HEK293 (cell line): Measurements from ENCODE around the gene JPH3.

Experiments
- IKZF3 ChIP-seq: fragments of 450-650 bp; IDR thresholded peaks from 2 replicates; pipeline ENCODE4 v1.5.0; 2018; ENCODE audit warnings: missing biosample characterization, mild to moderate bottlenecking, missing genetic modification characterization, moderate library complexity
- KLF10 ChIP-seq: fragments of 450-650 bp; IDR thresholded peaks from 2 replicates; pipeline ENCODE4 v1.5.1; 2018; ENCODE audit warnings: missing biosample characterization, mild to moderate bottlenecking, missing genetic modification characterization
- KLF17 ChIP-seq: fragments of 450-650 bp; formaldehyde crosslinking; IDR thresholded peaks from 2 replicates; pipeline ENCODE4 v1.5.1; 2016; ENCODE audit warnings: missing biosample characterization, missing genetic modification characterization
- KLF8 ChIP-seq: fragments of 450-650 bp; formaldehyde crosslinking; IDR thresholded peaks from 2 replicates; pipeline ENCODE4 v1.5.1; 2016; ENCODE audit warnings: missing biosample characterization, missing genetic modification characterization
- OSR2 ChIP-seq: fragments of 450-650 bp; formaldehyde crosslinking; IDR thresholded peaks from 2 replicates; pipeline ENCODE4 v1.5.1; 2016; ENCODE audit warnings: missing biosample characterization, missing genetic modification characterization
- PRDM1 ChIP-seq: fragments of 450-650 bp; formaldehyde crosslinking; IDR thresholded peaks from 2 replicates; pipeline ENCODE4; 2016; ENCODE audit warnings: missing biosample characterization, missing genetic modification characterization
- SCRT2 ChIP-seq: fragments of 450-650 bp; formaldehyde crosslinking; IDR thresholded peaks from 2 replicates; pipeline ENCODE4 v1.5.1; 2016; ENCODE audit warnings: missing biosample characterization, missing genetic modification characterization
- WT1 ChIP-seq: fragments of 450-650 bp; formaldehyde crosslinking; IDR thresholded peaks from 2 replicates; pipeline ENCODE4 v1.5.1; 2016; ENCODE audit warnings: missing biosample characterization, missing genetic modification characterization
- YY2 ChIP-seq: fragments of 450-650 bp; formaldehyde crosslinking; IDR thresholded peaks from 2 replicates; pipeline ENCODE4 v1.5.1; 2016; ENCODE audit warnings: missing biosample characterization, missing genetic modification characterization
- ZBTB10 ChIP-seq: fragments of 450-650 bp; formaldehyde crosslinking; IDR thresholded peaks from 2 replicates; pipeline ENCODE4 v1.5.1; 2016; ENCODE audit warnings: missing biosample characterization, missing genetic modification characterization
- ZBTB17 ChIP-seq: fragments of 450-650 bp; formaldehyde crosslinking; IDR thresholded peaks from 2 replicates; pipeline ENCODE4 v1.5.1; 2016; ENCODE audit warnings: missing biosample characterization, missing genetic modification characterization
- ZNF214 ChIP-seq: fragments of 450-650 bp; formaldehyde crosslinking; IDR thresholded peaks from 2 replicates; pipeline ENCODE4 v1.5.1; 2017; ENCODE audit warnings: missing biosample characterization, mild to moderate bottlenecking, missing genetic modification characterization, borderline replicate concordance
- ZNF529 ChIP-seq: fragments of 450-650 bp; formaldehyde crosslinking; IDR thresholded peaks from 2 replicates; pipeline ENCODE4 v1.5.1; 2017; ENCODE audit warnings: missing genetic modification characterization, missing biosample characterization; ENCODE audit not compliant: insufficient replicate concordance
- ZNF600 ChIP-seq: fragments of 450-650 bp; formaldehyde crosslinking; IDR thresholded peaks from 2 replicates; pipeline ENCODE4 v1.5.1; 2016; ENCODE audit warnings: missing biosample characterization, missing genetic modification characterization
- ZNF623 ChIP-seq: fragments of 450-650 bp; formaldehyde crosslinking; IDR thresholded peaks from 2 replicates; pipeline ENCODE4 v1.5.1; 2016; ENCODE audit warnings: missing biosample characterization, missing genetic modification characterization
- ZNF791 ChIP-seq: fragments of 450-650 bp; formaldehyde crosslinking; IDR thresholded peaks from 2 replicates; pipeline ENCODE4 v1.5.1; 2016; ENCODE audit warnings: missing biosample characterization, missing genetic modification characterization
- ZSCAN18 ChIP-seq: fragments of 450-650 bp; formaldehyde crosslinking; IDR thresholded peaks from 2 replicates; pipeline ENCODE4 v1.5.1; 2016; ENCODE audit warnings: missing biosample characterization, missing genetic modification characterization
- TF ChIP-seq, protein P1 (sequence below): fragments of 450-650 bp; IDR thresholded peaks from 2 replicates; pipeline ENCODE4 v1.5.1; 2018; ENCODE audit warnings: missing biosample characterization, mild to moderate bottlenecking, missing genetic modification characterization
- TF ChIP-seq, protein P2 (sequence below): fragments of 450-650 bp; formaldehyde crosslinking; IDR thresholded peaks from 2 replicates; pipeline ENCODE4 v1.5.1; 2016; ENCODE audit warnings: missing biosample characterization, missing genetic modification characterization

The JPH3 gene

GRCh38 chr16:87725596-87726235 lies 123.4 kb downstream of the JPH3 start (continued):
- TF ChIP-seq ZSCAN18 (tag by site-specific recombination) (no peak), IKZF3 (tag by site-specific recombination) (peak; percentile 24; the same call in 1 of the 2 replicates), ZBTB17 (tag by site-specific recombination) (peak; percentile 33; the same call in 1 of the 2 replicates), SCRT2 (tag by site-specific recombination) (0 out of 2 replicates have a peak, but pooled peaks have one; percentile 12), ZNF529 (tag by site-specific recombination) (no peak), KLF17 (tag by site-specific recombination) (peak; percentile 69), PRDM1 (tag by site-specific recombination) (no peak), ZBTB10 (tag by site-specific recombination) (no peak), WT1 (tag by site-specific recombination) (0 out of 2 replicates have a peak, but pooled peaks have one; percentile 32), ZNF214 (tag by site-specific recombination) (no peak), OSR2 (tag by site-specific recombination) (peak; percentile 64), KLF8 (0 out of 2 replicates have a peak, but pooled peaks have one; percentile 26), ZNF600 (tag by site-specific recombination) (0 out of 2 replicates have a peak, but pooled peaks have one; percentile 34), YY2 (tag by site-specific recombination) (no peak), KLF10 (tag by site-specific recombination) (peak; percentile 74), ZNF791 (tag by site-specific recombination) (no peak), ZNF623 (tag by site-specific recombination) (no peak)
- TF ChIP-seq, protein P1, sequence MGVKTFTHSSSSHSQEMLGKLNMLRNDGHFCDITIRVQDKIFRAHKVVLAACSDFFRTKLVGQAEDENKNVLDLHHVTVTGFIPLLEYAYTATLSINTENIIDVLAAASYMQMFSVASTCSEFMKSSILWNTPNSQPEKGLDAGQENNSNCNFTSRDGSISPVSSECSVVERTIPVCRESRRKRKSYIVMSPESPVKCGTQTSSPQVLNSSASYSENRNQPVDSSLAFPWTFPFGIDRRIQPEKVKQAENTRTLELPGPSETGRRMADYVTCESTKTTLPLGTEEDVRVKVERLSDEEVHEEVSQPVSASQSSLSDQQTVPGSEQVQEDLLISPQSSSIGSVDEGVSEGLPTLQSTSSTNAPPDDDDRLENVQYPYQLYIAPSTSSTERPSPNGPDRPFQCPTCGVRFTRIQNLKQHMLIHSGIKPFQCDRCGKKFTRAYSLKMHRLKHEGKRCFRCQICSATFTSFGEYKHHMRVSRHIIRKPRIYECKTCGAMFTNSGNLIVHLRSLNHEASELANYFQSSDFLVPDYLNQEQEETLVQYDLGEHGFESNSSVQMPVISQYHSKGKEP (tag by site-specific recombination) = 0 out of 2 replicates have a peak, but pooled peaks have one; percentile 18
- TF ChIP-seq, protein P2, sequence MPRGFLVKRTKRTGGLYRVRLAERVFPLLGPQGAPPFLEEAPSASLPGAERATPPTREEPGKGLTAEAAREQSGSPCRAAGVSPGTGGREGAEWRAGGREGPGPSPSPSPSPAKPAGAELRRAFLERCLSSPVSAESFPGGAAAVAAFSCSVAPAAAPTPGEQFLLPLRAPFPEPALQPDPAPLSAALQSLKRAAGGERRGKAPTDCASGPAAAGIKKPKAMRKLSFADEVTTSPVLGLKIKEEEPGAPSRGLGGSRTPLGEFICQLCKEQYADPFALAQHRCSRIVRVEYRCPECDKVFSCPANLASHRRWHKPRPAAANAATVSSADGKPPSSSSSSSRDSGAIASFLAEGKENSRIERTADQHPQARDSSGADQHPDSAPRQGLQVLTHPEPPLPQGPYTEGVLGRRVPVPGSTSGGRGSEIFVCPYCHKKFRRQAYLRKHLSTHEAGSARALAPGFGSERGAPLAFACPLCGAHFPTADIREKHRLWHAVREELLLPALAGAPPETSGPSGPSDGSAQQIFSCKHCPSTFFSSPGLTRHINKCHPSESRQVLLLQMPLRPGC = 0 out of 2 replicates have a peak, but pooled peaks have one; percentile 43
- TF ChIP-seq, all 188 proteins: peak for 16
